NCI-H345 treated with DMSO at 0.1 percent for 48 hours (cell line): ENCODE results near the gene PNMA1.

Experiments
- DNase-seq: peaks from one replicate; lab custom pipeline; 2025; ENCODE audit not compliant: unreplicated experiment; lab: John Stamatoyannopoulos, UW

Gene PNMA1

DNA sequence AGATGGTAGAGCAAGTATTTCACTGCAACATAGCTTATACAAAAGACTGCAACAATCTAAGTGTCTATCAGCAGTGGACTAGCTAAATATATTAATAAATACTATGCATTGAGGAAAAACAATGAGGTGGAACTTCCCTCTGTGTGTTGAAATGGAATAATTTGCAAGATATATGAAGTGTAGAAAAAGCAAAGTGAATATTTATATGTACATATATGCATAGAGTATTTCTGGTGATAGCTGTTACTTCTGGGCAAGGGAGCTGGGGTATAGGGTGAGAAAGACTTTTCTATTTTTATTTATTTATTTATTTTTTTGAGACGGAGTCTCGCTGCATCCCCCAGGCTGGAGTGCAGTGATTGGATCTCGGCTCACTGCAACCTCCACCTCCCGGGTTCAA is 35.5 kb downstream of the PNMA1 start:
- no peak for DNase-seq

DNA sequence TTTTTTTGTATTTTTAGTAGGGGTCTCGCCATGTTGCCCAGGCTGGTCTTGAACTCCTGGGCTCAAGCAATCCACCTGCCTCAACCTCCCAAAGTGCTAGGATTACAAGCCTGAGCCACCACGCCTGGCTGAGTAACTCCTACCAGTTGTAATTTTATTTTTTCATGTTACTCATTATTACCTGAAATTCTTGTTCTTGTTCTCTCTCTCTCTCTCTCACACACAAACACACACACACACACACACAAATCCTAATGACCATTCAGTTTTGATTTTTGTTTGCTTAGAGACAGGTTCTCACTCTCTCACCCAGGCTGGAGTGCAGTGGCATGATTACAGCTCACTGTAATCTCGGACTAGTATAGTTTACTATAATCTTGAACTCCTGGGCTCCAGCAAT is 39.2 kb downstream of the PNMA1 start:
- no peak for DNase-seq

DNA sequence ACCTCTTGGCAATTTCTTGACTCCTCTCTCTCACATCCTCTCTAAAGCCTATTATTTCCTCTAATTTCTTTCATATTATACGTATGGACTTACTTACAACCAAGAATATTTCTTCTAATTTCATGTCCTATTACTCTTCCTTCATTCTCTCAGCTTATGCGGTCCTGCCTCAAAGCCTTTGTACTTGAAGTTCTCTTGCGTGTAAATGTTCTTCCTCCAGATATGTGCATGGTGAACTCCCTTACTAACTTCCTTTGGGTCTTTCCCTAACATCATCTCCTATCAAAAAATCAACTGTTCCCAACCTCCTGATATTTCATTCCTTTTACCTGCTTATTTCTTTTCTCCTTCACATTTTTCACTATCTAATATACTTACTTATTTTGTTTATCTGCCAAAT is 46.3 kb downstream of the PNMA1 start:
- no peak for DNase-seq

DNA sequence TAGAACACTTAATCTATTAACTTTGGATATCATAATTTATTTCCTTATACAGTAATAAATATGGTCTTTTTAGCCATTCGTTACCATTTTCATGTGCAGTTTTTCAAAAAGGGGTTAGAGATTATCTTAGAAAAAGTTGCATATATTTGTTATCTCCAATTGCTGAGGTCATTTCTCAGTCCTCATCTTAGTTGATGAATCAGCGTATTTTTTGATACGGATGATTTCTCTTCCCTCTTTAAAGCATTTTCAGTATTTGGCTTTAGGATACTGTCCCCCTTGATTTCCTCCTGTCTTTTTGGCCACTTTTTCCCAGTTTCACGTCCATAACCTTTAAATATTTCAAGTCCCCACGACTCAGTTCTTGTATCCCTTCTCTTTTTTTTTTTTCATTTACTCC is 47.6 kb downstream of the PNMA1 start:
- no peak for DNase-seq

DNA sequence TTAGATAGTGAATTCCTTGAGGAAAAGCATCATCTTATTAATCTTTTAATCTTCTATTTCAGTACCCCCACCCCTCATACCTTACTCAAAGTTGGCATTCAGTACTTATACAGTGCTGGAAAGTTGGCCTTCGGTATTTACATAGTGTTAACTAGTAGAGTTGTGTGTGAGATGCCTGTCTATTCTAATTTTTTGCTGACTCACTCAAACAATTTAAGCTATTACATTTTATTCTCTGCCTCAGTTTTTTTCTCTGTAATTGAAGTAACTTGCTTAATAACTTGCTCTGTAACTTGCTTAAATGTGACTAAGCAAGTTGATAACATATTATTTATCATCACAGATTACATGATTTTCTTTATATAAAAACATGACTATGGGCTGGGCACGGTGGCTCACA is 49.1 kb downstream of the PNMA1 start:
- no peak for DNase-seq

DNA sequence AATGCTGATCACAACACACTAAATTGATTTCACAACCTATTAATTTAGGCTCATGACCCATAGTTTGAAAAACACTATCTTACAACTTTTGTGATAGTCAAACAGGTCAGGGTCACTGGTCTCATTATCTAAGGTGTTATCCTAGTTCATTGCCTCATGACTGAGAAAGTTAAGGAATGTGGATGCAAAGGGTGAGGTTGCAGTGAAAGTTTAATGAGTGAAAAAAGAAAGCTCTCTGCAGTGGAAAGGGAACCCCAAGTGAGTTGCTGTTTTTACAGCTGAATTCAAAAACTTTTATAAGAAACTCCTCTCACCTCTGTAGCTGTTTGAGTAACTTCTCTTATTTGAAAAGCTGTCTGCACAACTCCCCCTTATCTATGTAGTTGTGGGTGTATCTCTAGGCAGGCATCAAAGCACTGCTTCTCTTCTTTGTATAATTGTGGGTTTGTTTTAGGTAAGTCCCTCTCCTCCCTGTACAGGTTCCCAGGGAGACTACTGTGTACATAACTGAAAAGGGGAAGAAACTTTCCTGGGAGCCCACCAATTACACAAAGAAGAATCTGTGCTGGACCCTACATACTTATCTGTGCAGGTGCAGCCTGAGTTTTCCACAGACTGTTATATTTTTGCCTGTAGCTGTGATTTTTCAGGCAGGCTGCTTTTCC is 50.5 kb downstream of the PNMA1 start:
- no peak for DNase-seq

DNA sequence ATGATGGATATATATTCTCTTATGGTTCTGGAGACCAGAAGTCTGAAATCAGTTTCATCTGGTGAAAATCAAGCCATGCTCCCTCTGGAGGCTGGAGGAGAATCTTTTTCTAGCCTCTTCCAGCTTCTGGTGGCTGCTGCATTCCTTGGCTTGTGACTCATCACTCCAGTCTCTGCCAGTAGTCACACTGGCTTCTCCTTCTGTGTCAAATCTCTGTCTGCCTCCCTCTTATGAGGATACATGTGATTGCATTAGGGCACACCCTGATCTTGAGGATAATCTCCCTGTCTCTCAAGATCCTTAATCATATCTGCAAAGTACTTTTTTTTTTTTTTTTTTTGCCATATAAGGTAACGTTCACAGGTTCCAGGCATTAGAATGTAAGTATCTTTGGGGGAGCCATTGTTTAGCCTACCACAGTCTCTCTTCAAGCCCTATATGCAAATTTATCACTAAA is 51.7 kb downstream of the PNMA1 start:
- no peak for DNase-seq

- DNase-seq = no peak
Measured at GRCh38 chr14:73661872-73662271, 52.3 kb downstream of the PNMA1 start.
